Skeletal muscle satellite cell (primary cell): Measurements from ENCODE around the gene CTCF.
A peak's percentile ranks its signal among the peaks of the same experiment; 100 is the strongest.

Experiments
- H3K27me3 ChIP-seq: 2 replicates; pipeline ENCODE4 v1.7.0; 2013; ENCODE audit warnings: low read length; ENCODE audit not compliant: control insufficient read depth, insufficient read depth
- H3K36me3 ChIP-seq: 2 replicates; pipeline ENCODE4 v1.7.0; 2013; ENCODE audit warnings: mild to moderate bottlenecking, control low read depth, low read length; ENCODE audit not compliant: insufficient read depth
- H3K4me1 ChIP-seq: 2 replicates; pipeline ENCODE4 v1.7.0; 2013; ENCODE audit warnings: low read length; ENCODE audit not compliant: control insufficient read depth, insufficient read depth
- H3K4me2 ChIP-seq: 2 replicates; pipeline ENCODE4 v1.7.0; 2013; ENCODE audit warnings: mild to moderate bottlenecking, low read length
- H3K4me3 ChIP-seq: 2 replicates; pipeline ENCODE4 v1.7.0; 2013; ENCODE audit warnings: low read length
- H3K9ac ChIP-seq: 2 replicates; pipeline ENCODE4 v1.7.0; 2013; ENCODE audit warnings: mild to moderate bottlenecking, low read depth, low read length, moderate library complexity
- H3K9me3 ChIP-seq: replicated peaks from 2 replicates; pipeline ENCODE4 v1.7.0; 2013; ENCODE audit warnings: mild to moderate bottlenecking, control low read depth, low read length

The CTCF gene

GRCh38 chr16:67580202-67580601 is 17.9 kb downstream of the CTCF start:
- no peak overlapping the region for H3K9ac ChIP-seq
- no peak overlapping the region for H3K4me3 ChIP-seq
- H3K27me3 ChIP-seq = no peaks in the 10 kb centered on the region
- H3K4me2 ChIP-seq = no peak overlapping the region
- H3K9me3 ChIP-seq = no peaks in the 10 kb centered on the region
- H3K4me1 ChIP-seq = no peaks in the 10 kb centered on the region
- peaks cover 2% of the 10 kb centered on the region for H3K36me3 ChIP-seq

GRCh38 chr16:67593288-67593687 is 31.0 kb downstream of the CTCF start:
- Histone ChIP-seq H3K27me3 (no peaks in the 10 kb centered on the region), H3K4me2 (no peak overlapping the region), H3K36me3 (peaks cover 4% of the 10 kb centered on the region), H3K9ac (no peak overlapping the region), H3K9me3 (no peaks in the 10 kb centered on the region), H3K4me1 (peaks cover 23% of the 10 kb centered on the region), H3K4me3 (no peak overlapping the region)

- no peak overlapping the region for H3K9ac ChIP-seq
- peaks cover 3% of the 10 kb centered on the region for H3K36me3 ChIP-seq
- H3K4me1 ChIP-seq = peaks cover 26% of the 10 kb centered on the region
- no peak overlapping the region for H3K4me3 ChIP-seq
- no peak overlapping the region for H3K4me2 ChIP-seq
- H3K9me3 ChIP-seq = no peaks in the 10 kb centered on the region
- H3K27me3 ChIP-seq = no peaks in the 10 kb centered on the region
Measured at GRCh38 chr16:67593701-67594100, 31.4 kb downstream of the CTCF start.

GRCh38 chr16:67594256-67594915 is 32.1 kb downstream of the CTCF start:
- H3K9me3 ChIP-seq = no peaks in the 10 kb centered on the region
- no peaks in the 10 kb centered on the region for H3K27me3 ChIP-seq
- H3K4me1 ChIP-seq = peaks cover 28% of the 10 kb centered on the region
- peak overlapping the region; percentile 27 for H3K9ac ChIP-seq
- peak overlapping the region; percentile 55 for H3K4me2 ChIP-seq
- no peak overlapping the region for H3K4me3 ChIP-seq
- peaks cover 4% of the 10 kb centered on the region for H3K36me3 ChIP-seq

GRCh38 chr16:67594956-67595355 is 32.6 kb downstream of the CTCF start:
- Histone ChIP-seq H3K9me3 (no peaks in the 10 kb centered on the region), H3K4me3 (no peak overlapping the region), H3K36me3 (peaks cover 4% of the 10 kb centered on the region), H3K4me2 (peak overlapping the region; percentile 55), H3K27me3 (no peaks in the 10 kb centered on the region), H3K9ac (peak overlapping the region; percentile 27), H3K4me1 (peaks cover 28% of the 10 kb centered on the region)

- Histone ChIP-seq H3K4me1 (peaks cover 38% of the 10 kb centered on the region), H3K9me3 (no peaks in the 10 kb centered on the region), H3K36me3 (peaks cover 4% of the 10 kb centered on the region), H3K4me2 (no peak overlapping the region), H3K9ac (no peak overlapping the region), H3K27me3 (no peaks in the 10 kb centered on the region), H3K4me3 (no peak overlapping the region)
Measured at GRCh38 chr16:67598527-67598926, 36.2 kb downstream of the CTCF start.

- Histone ChIP-seq H3K4me2 (no peak overlapping the region), H3K9ac (no peak overlapping the region), H3K27me3 (no peaks in the 10 kb centered on the region), H3K36me3 (peaks cover under 1% of the 10 kb centered on the region), H3K9me3 (no peaks in the 10 kb centered on the region), H3K4me1 (peaks cover 9% of the 10 kb centered on the region), H3K4me3 (no peak overlapping the region)
Measured at GRCh38 chr16:67605641-67606040, 43.3 kb downstream of the CTCF start.

GRCh38 chr16:67606632-67607031 is 44.3 kb downstream of the CTCF start:
- Histone ChIP-seq H3K36me3 (peaks cover 10% of the 10 kb centered on the region), H3K4me1 (peaks cover under 1% of the 10 kb centered on the region), H3K9ac (no peak overlapping the region), H3K9me3 (no peaks in the 10 kb centered on the region), H3K27me3 (no peaks in the 10 kb centered on the region), H3K4me2 (no peak overlapping the region), H3K4me3 (no peak overlapping the region)

GRCh38 chr16:67608364-67608763 is 46.0 kb downstream of the CTCF start:
- Histone ChIP-seq H3K4me3 (no peak overlapping the region), H3K27me3 (no peaks in the 10 kb centered on the region), H3K4me1 (no peaks in the 10 kb centered on the region), H3K4me2 (no peak overlapping the region), H3K9ac (no peak overlapping the region), H3K9me3 (no peaks in the 10 kb centered on the region), H3K36me3 (peaks cover 19% of the 10 kb centered on the region)

GRCh38 chr16:67613808-67614207 is 51.5 kb downstream of the CTCF start:
- Histone ChIP-seq H3K4me2 (no peak overlapping the region), H3K4me3 (no peak overlapping the region), H3K9me3 (no peaks in the 10 kb centered on the region), H3K4me1 (no peaks in the 10 kb centered on the region), H3K9ac (no peak overlapping the region), H3K27me3 (no peaks in the 10 kb centered on the region), H3K36me3 (peaks cover 33% of the 10 kb centered on the region)

GRCh38 chr16:67628216-67628615 is 65.9 kb downstream of the CTCF start:
- Histone ChIP-seq H3K4me2 (no peak overlapping the region), H3K36me3 (peaks cover 49% of the 10 kb centered on the region), H3K9me3 (no peaks in the 10 kb centered on the region), H3K4me1 (no peaks in the 10 kb centered on the region), H3K27me3 (no peaks in the 10 kb centered on the region), H3K9ac (no peak overlapping the region), H3K4me3 (no peak overlapping the region)

- H3K4me1 ChIP-seq = no peaks in the 10 kb centered on the region
- peaks cover 41% of the 10 kb centered on the region for H3K36me3 ChIP-seq
- H3K27me3 ChIP-seq = no peaks in the 10 kb centered on the region
- no peak overlapping the region for H3K4me3 ChIP-seq
- no peaks in the 10 kb centered on the region for H3K9me3 ChIP-seq
- no peak overlapping the region for H3K9ac ChIP-seq
- H3K4me2 ChIP-seq = no peak overlapping the region
Measured at GRCh38 chr16:67632415-67633172, 70.3 kb downstream of the CTCF start.
